Stimulated activated CD8-positive, alpha-beta memory T cell treated with anti-CD3 and anti-CD28 coated beads, Interleukin-2, amount 100 ng/mL, for 48 hours (primary cell): ENCODE measurements around the gene ADAM15.

Experiments used
- DNase-seq, 2 donors: peaks; one replicate each; pipeline ENCODE4 v3.0.0-alpha.2; 2020; ENCODE audit warnings: low read depth in 2 of 2

The ADAM15 gene

DNA sequence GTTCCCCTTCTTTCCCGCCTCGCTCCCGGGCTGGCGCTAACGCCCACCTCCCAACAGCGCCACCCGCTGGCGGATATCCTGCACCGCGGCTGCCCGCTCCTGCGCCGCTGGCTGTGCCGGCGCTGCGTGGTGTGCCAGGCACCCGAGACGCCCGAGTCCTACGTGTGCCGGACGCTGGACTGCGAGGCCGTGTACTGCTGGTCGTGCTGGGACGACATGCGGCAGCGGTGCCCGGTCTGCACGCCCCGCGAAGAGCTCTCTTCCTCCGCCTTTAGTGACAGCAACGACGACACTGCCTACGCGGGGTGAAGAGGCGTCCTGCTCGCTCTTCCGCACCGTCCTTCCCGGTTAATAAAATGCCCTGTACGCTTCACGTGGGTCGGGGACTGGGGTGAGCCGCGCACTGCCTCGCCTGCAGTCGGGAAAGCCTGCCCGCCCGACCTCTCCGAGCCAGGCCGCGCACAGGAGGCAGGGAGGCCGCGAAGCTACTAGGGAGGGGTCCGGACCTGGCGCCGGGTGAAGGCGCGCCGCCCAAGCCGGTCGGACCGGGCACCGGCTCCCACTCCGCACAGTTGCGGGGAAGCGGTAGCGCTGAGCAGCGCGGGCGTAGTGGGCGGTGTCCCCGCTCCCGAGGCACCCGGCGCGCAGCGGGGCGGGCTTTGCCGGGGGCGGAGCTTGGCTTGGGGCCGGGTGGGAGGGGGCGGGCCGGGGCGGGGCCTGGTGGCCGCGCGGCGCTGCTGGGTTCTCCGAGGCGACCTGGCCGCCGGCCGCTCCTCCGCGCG, at the start of gene ADAM15:
ADAM15 (plus strand) TSS at position 757 of the 782 bp plus-strand sequence. CDS start 71 bp downstream, outside the sequence.
- DNase-seq = peak; percentile 71 to 72

GRCh38 chr1:155001425-155001674, 49.8 kb upstream of the ADAM15 start:
- no peak for DNase-seq

- peak; percentile 97 to 98 for DNase-seq
Measured at GRCh38 chr1:155001675-155002463, 49.2 kb upstream of the ADAM15 start.

GRCh38 chr1:155002464-155003226, 48.5 kb upstream of the ADAM15 start, which contains the start of gene ZBTB7B:
Gene ZBTB7B (plus strand): TSS chr1:155002802. CDS start chr1:155014661, 11,859 bp downstream.
- no peak for DNase-seq

GRCh38 chr1:155003227-155003765, 47.8 kb upstream of the ADAM15 start:
- DNase-seq = no peak

DNA sequence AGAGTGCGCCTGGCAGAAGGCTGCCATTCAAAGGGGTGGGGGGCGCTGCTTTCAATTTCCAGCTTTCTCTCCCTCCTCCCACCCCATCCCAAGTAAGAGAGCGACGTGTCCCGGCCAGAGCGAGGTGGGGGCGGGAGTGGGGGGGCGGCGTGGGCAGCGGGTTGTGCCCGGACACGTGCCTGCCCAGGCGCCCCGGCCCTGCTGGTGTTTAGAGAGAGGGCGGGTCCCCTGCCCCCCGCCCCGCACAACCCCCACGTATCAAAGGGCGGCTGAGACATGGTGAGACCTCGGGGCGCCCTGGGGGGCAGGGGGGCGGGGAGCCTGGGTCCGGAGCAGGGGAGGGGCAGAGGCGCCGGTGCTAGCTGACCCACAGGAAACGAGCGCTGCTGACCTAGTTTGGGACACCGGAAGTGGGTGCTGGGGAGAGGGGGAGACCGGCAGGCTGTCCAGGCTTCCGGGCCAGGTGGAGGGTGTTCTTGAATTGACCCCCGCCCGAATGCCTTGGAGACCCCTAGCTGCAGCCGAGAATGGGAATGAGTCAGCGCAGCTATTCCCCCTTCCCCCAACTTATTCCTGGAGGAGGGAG, 47.3 kb upstream of the ADAM15 start:
- no peak for DNase-seq

DNA sequence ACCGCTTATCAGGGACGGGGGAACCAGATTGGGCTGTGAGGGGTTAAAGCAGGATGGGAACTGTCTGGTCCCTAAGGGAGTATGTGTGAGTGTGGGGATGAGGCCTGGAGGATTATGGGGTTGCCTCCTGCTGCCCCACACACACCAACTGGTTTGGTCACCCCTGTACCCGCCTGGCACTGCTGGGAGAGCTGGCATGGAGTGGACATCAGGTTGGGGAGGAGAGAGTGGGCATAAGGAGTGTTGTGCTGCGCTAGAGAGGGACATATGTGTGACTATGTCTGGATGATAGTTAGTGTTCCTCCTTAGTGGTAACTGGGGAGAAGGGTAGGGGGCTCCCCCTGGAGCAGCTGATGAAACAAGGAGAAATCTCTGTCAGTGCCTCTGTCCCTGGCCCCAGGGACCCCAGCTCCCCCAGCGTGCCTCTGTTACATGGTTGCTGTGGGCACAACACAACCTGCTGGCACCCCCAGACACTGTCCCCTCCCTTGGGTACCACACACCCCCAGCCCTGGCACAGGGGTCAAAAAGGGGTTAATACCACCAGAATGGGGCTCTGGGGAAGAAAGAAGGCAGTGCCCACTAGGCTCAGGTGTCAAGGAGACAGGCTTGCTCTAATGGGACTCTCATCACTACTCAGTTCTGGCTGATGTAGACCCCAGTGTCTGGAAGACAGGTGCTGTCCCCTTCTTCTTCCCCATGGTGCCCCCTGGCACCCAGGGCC, 46.6 kb upstream of the ADAM15 start:
- DNase-seq = no peak

DNA sequence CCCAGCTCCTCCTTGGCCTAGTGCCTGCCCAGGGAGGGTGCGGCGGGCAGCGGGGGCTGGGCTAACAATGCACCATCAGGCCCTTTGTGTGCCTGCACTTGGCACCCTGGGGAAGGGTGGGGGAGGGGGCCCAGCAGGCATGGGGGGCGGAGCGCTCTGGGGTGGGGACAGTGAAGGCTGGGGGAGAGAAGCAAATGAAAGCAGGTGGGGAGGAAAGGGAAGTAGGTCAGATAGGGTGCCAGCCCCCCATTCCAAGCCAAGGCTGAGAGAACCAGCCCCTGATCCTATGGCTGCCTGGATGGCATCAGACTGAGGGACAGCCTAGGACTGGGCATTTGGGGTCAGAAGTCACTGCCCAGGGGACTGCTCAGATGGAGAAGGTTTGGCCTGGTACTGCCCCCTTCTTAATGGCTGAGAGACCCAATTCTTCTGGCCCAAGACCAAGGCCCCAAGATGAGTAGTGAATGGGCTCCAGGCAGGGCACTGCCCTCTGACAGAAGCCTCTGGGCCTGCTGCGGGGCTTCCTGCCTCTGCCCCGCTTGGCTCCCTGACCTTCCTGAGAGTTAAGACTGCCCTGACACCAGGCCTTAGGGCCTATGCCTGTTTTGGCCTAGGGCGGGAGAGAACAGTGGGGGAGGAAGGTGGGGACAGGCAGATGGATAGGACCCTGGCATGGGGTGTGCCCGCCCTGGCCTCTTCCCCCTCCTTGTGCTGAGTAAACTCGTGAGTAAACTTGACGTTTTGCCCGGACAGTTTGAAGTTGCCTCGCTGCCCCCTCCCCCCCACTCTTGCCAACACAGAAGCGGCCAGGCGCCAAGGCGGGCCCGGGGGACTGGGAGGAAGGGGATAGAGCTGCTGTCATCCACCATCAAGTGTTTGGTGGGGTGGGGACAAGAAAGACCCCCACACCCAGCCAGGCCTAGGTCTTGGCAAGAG, 45.8 kb upstream of the ADAM15 start:
- DNase-seq = no peak

DNA sequence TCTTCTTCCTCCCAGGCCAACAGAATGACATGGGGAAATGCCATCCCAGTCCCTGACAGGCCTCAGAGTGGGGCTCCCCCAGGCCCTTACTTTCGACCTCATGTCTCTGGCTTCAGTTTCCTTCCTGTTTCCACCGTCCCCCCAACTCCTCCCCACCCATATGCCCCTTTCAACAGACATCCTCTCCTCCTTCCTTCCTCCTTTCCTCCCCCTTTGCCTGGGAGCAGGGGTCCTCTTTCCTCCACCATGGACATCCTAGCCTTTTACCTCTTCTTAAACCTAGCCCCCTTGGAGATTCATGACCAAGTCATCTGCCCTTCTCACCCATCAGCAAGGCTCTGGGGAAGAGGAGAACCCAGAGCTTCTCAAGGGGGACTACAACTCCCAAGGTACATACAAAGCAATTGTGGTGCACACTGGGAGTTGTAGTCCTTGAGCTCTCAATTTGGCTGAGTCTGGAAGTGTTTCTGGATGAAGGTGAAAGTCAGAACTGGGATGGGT, 44.5 kb upstream of the ADAM15 start:
- no peak for DNase-seq

DNA sequence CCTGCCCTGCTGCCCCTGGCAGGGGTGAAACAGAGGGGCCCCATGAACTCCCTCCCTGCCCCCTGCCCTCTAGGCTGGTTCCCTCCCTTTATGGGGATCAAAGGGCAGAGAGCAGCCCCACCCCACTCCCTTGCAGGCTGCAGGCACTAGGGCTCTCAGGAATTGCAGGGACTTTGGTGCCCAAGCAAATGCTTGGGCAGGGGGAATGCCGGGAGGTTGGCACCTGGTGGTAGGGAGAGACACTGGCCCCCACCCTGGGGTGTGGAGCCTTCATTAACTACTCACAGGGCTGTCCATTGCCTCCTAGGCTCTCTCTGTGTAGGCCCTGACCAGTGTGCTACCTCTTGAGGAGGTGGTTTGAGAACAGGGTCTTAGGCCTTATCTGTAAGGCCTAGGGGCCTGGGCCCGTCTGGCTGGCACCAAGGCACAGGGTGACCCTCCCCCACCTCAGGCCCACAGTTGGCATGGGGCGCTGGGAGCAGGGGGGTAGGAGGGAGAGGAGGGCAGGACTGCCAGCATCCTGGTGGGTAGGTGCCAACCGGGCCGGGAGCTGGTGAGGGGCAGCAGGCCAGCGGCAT, 43.8 kb upstream of the ADAM15 start:
- no peak for DNase-seq

DNA sequence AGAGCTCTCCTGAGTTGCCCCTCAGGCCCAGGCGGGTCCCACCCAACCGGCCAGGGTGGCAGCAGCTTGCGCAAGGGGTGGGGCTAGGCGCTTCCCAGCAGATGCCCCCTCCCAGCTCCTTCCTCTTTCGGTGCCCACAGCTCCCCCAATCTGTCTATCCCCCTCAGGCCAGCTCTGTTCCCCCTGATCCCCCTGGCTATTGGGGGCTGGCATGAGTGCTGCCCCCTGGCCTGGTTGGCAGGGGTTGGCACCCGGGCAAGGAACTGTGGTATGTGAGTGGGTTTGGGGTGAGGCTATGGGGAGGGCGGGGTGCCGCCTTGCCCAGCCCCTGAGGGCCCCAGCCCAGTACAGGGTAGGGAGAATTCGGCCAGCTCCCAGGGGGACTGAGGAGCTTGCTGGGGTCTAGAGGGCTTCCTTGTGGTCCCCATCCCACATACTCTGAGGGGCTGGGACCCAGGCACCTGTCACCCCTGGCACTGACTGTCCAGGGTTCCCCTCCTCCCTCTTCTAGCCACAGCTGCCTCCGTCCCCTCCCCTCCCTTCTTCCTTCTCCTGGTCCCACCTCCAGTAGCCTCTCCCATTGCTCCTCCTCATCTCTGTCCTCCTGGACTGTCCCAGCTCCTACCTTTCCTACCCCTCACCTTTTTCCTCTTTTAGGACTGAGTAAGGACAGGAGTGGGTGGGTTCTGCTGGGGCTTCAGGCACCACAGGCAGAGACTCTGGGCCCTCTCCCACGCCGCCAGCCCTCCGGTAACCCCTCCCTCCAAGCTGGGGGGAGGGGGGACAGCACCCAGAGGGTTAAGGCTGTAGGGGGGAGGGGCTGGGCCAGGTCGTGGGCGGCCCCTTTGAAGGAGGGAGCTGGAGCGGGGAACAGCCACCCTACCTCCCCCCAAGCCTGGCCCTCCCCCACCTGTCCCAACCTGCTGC, 42.8 kb upstream of the ADAM15 start:
- no peak for DNase-seq

- DNase-seq = no peak
Measured at GRCh38 chr1:155009221-155009711, 41.9 kb upstream of the ADAM15 start.

DNA sequence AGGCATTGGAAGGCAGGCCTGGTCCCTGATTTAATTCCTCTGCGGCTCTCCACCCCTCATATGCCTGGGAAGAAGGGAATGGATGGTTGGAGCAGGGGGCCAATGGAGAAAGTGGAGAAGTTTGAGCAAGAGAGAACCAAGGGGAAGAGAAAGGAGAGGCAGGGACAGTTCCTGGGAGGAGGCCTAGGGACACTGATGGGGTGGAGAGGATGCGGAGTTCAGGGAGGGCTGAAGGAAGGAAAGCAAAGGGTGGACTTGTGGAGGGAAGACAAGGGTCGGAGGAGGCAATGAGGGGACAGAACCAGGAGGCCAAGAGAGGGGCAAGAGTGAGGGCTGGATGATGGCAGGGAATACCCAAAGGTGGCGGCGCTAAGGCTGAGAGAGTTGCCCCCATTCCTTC, 41.4 kb upstream of the ADAM15 start:
- no peak for DNase-seq

GRCh38 chr1:155010211-155010918, 40.8 kb upstream of the ADAM15 start:
- no peak for DNase-seq

DNA sequence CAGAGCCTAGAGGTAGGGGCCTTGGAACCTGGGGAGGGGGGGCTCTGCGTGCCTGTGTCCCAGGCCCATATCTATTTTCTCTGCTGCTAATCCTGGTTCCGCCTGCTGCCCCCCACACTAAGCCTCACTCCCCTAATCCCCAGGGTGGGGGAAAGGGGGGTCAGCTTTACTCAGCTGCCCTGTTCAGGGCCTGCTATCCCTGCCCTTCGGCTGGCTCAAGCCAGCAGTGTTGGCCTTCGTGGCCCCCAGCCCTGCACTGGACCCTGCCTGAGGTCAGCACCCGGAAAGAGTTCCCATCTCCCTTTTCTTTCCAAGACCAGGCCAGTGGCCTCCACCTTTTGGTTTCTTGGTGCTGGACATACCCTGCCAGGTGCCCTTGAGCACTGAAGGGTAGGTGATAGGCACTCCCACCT, 40.1 kb upstream of the ADAM15 start:
- DNase-seq = no peak

GRCh38 chr1:155011437-155012025, 39.6 kb upstream of the ADAM15 start:
- no peak for DNase-seq

DNA sequence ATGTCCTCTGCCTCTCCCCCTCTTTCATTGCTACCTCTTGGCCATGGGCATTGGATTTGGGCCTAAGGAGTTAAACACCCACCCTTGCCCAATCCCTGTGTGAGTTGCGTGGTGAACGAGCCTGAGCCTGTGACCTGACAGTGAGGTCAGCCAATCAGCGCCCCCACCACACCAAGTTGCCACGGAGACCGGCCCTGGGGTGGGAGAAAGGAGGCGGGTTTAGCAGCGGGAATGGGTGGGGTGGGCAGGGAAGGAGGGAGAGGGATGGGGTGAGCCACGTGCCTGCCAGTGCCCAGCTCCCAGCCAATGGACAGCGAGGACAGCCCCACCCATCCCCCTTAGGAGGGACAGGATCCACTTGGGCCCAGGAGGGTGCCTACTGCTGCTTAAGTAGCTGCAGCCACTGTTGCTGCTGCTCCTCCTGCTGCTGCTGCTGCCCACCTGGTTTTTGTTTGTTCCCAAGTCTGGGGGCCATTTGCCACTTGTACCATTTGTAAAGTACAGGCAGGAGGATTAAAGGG, 39.0 kb upstream of the ADAM15 start:
- no peak for DNase-seq
